H1 (cell line): Measurements from ENCODE around the gene ECPAS. TPM values are rescaled to one million over a fixed set of nuclear protein-coding genes. Genes with fewer than 3 reads are reported as not detected.

Experiments
- CTCF ChIA-PET: fragments of 300-600 bp; sonication (Branson Sonifier 250); formaldehyde crosslinking; loops from one replicate; lab custom pipeline; 2021; ENCODE audit not compliant: partially characterized antibody; lab: Charles Lee
- POLR2A ChIA-PET: fragments of 300-600 bp; sonication (Branson Sonifier 250); formaldehyde crosslinking; loops from one replicate; lab custom pipeline; 2021; ENCODE audit warnings: inconsistent platforms; ENCODE audit not compliant: partially characterized antibody; lab: Charles Lee
- DNase-seq, 2 experiments: peaks; one replicate each; pipeline versions ENCODE4 v3.0.0 to v3.0.0-alpha.2; 2010 to 2022; ENCODE audit warnings: low spot score in 2 of 2, low read depth in 1 of 2, mixed read lengths in 1 of 2
- FAIRE-seq: peaks from 2 replicates; lab custom pipeline; 2011; peaks lifted over from hg19 to GRCh38; lab: Jason Lieb, UNC
- H2AFZ ChIP-seq: 2 replicates; pipeline ENCODE4 v1.8.1; 2012; ENCODE audit warnings: low read length, inconsistent platforms
- H2AK5ac ChIP-seq: 2 replicates; pipeline ENCODE4 v1.6.1; 2013; ENCODE audit warnings: low read depth, low read length
- H2BK120ac ChIP-seq: replicated peaks from 2 replicates; pipeline ENCODE3; 2013; ENCODE audit warnings: low read depth, low read length, inconsistent platforms
- H2BK12ac ChIP-seq: 2 replicates; pipeline ENCODE4 v1.6.1; 2013; ENCODE audit warnings: low read depth, low read length
- H2BK15ac ChIP-seq: 2 replicates; pipeline ENCODE4 v1.6.1; 2013; ENCODE audit warnings: low read length
- H2BK20ac ChIP-seq: 2 replicates; pipeline ENCODE4 v1.6.1; 2013; ENCODE audit warnings: low read length
- H2BK5ac ChIP-seq: 2 replicates; pipeline ENCODE4 v1.6.1; 2013; ENCODE audit warnings: low read depth, low read length
- H3K14ac ChIP-seq: 2 replicates; pipeline ENCODE4 v1.6.1; 2013; ENCODE audit warnings: inconsistent platforms; ENCODE audit not compliant: insufficient read length
- H3K18ac ChIP-seq: 2 replicates; pipeline ENCODE4 v1.6.1; 2013; ENCODE audit warnings: low read length; ENCODE audit errors: extremely low read depth
- H3K23ac ChIP-seq: 2 replicates; pipeline ENCODE4 v1.6.1; 2013; ENCODE audit warnings: inconsistent platforms; ENCODE audit not compliant: insufficient read length
- H3K23me2 ChIP-seq: 2 replicates; pipeline ENCODE4 v1.6.1; 2013; ENCODE audit warnings: low read depth, low read length
- H3K27ac ChIP-seq: 2 replicates; pipeline ENCODE4 v1.6.1; 2011; ENCODE audit warnings: low read depth, low read length, inconsistent platforms
- H3K27me3 ChIP-seq, 4 experiments: replicated peaks in 1 of 4; 1 replicate in 1 of 4; 2 replicates in 3 of 4; pipeline versions ENCODE4 v1.6.1 to v1.8.1; 2011 to 2013; ENCODE audit warnings: low read length in 3 of 4, mild to moderate bottlenecking in 3 of 4, inconsistent platforms in 2 of 4, mixed read lengths in 2 of 4, moderate library complexity in 1 of 4; ENCODE audit not compliant: control insufficient read depth in 3 of 4, insufficient read depth in 3 of 4; ENCODE audit errors: extremely low read depth in 1 of 4
- H3K36me3 ChIP-seq, 4 experiments: 2 replicates each; pipeline versions ENCODE4 v1.6.1 to v1.8.1; 2011 to 2013; ENCODE audit warnings: mild to moderate bottlenecking in 4 of 4, low read length in 3 of 4, moderate library complexity in 2 of 4, control low read depth in 1 of 4, inconsistent platforms in 1 of 4; ENCODE audit not compliant: insufficient read depth in 4 of 4, control insufficient read depth in 2 of 4
- H3K4ac ChIP-seq: replicated peaks from 2 replicates; pipeline ENCODE3; 2013; ENCODE audit warnings: low read length, low read depth, mixed read lengths, inconsistent platforms; ENCODE audit not compliant: insufficient read length
- H3K4me1 ChIP-seq, 4 experiments: replicated peaks in 1 of 4; 1 replicate in 1 of 4; 2 replicates in 3 of 4; pipeline versions ENCODE4 v1.6.1 to v1.8.1; 2011 to 2013; ENCODE audit warnings: low read length in 3 of 4, inconsistent platforms in 2 of 4, mixed read lengths in 1 of 4; ENCODE audit not compliant: insufficient read depth in 4 of 4, control insufficient read depth in 3 of 4
- H3K4me2 ChIP-seq, 2 experiments: 2 replicates each; pipeline versions ENCODE4 v1.6.1 to v1.8.1; 2011 to 2013; ENCODE audit warnings: low read depth in 2 of 2, low read length in 2 of 2, control low read depth in 1 of 2, inconsistent platforms in 1 of 2, mild to moderate bottlenecking in 1 of 2; ENCODE audit not compliant: insufficient read depth in 1 of 2
- H3K4me3 ChIP-seq, 4 experiments: fragments of 200-600, 300-600 bp in 1 of 4; sonication (generic), shearing (Covaris generic), sonication (Bioruptor Twin) in 1 of 4; 2 replicates each; pipeline versions ENCODE4 v1.5.1 to v1.8.1; 2011 to 2016; ENCODE audit warnings: low read length in 4 of 4, low read depth in 3 of 4, control low read depth in 2 of 4, inconsistent platforms in 2 of 4, mild to moderate bottlenecking in 2 of 4, mixed read lengths in 1 of 4, moderate library complexity in 1 of 4; ENCODE audit not compliant: insufficient read depth in 2 of 4; ENCODE audit errors: extremely low read depth in 1 of 4
- H3K56ac ChIP-seq: replicated peaks from 2 replicates; pipeline ENCODE3; 2013; ENCODE audit warnings: low read depth, mild to moderate bottlenecking, mixed read lengths, low read length, inconsistent platforms; ENCODE audit not compliant: insufficient read length
- H3K79me1 ChIP-seq: 2 replicates; pipeline ENCODE4 v1.6.1; 2013; ENCODE audit warnings: low read depth, low read length, control low read depth
- H3K79me2 ChIP-seq, 2 experiments: 2 replicates each; pipeline versions ENCODE4 v1.6.1 to v1.8.1; 2012 to 2013; ENCODE audit warnings: low read length in 2 of 2, mild to moderate bottlenecking in 2 of 2, inconsistent platforms in 1 of 2; ENCODE audit not compliant: insufficient read depth in 2 of 2, control insufficient read depth in 1 of 2
- H3K9ac ChIP-seq, 4 experiments: replicated peaks in 1 of 4; 1 replicate in 1 of 4; 2 replicates in 3 of 4; pipeline versions ENCODE4 v1.6.1 to v1.8.1; 2011 to 2013; ENCODE audit warnings: low read depth in 3 of 4, low read length in 3 of 4, control low read depth in 2 of 4, mild to moderate bottlenecking in 2 of 4, moderate library complexity in 2 of 4, inconsistent platforms in 1 of 4; ENCODE audit errors: extremely low read depth in 1 of 4
- H3K9me3 ChIP-seq, 2 experiments: 2 replicates each; pipeline versions ENCODE4 v1.6.1 to v1.8.1; 2012 to 2013; ENCODE audit warnings: mild to moderate bottlenecking in 2 of 2, moderate library complexity in 2 of 2, control low read depth in 1 of 2, inconsistent platforms in 1 of 2, low read depth in 1 of 2, low read length in 1 of 2, mixed read lengths in 1 of 2; ENCODE audit not compliant: insufficient read depth in 2 of 2
- H4K20me1 ChIP-seq, 2 experiments: replicated peaks in 1 of 2; 2 replicates each; pipeline versions ENCODE3 to v1.8.1; 2011 to 2013; ENCODE audit warnings: inconsistent platforms in 2 of 2, low read length in 2 of 2, mild to moderate bottlenecking in 1 of 2; ENCODE audit not compliant: insufficient read depth in 2 of 2, control insufficient read depth in 1 of 2
- H4K5ac ChIP-seq: 2 replicates; pipeline ENCODE4 v1.6.1; 2013; ENCODE audit warnings: low read length, low read depth, mixed read lengths, inconsistent platforms; ENCODE audit not compliant: insufficient read length
- H4K8ac ChIP-seq: 2 replicates; pipeline ENCODE4 v1.8.0; 2013; ENCODE audit warnings: mild to moderate bottlenecking, moderate library complexity, low read length, inconsistent platforms; ENCODE audit not compliant: insufficient read depth; ENCODE audit errors: extremely low read depth
- H4K91ac ChIP-seq: replicated peaks from 2 replicates; pipeline ENCODE3; 2013; ENCODE audit warnings: low read length, mixed read lengths, inconsistent platforms; ENCODE audit not compliant: insufficient read length
- EP300 ChIP-seq, 2 experiments: IDR thresholded peaks; 1 replicate in 1 of 2; 2 replicates in 1 of 2; pipeline ENCODE4 v1.6.1; 2011 to 2012; ENCODE audit warnings: low read depth in 2 of 2, low read length in 2 of 2, mild to moderate bottlenecking in 2 of 2, borderline replicate concordance in 1 of 2, inconsistent platforms in 1 of 2, moderate library complexity in 1 of 2
- JUN ChIP-seq: IDR thresholded peaks from 2 replicates; pipeline ENCODE4 v1.6.1; 2011; ENCODE audit warnings: low read depth, mild to moderate bottlenecking, improper control_type of control experiment, low read length
- JUND ChIP-seq: IDR thresholded peaks from 2 replicates; pipeline ENCODE4 v1.6.1; 2011; ENCODE audit warnings: mild to moderate bottlenecking, improper control_type of control experiment, low read length
- KDM4A ChIP-seq: IDR thresholded peaks from one replicate; pipeline ENCODE4 v1.7.1; 2012; ENCODE audit warnings: low read depth, mild to moderate bottlenecking, moderate library complexity, low read length, inconsistent platforms; ENCODE audit not compliant: severe bottlenecking
- NANOG ChIP-seq: IDR thresholded peaks from 2 replicates; pipeline ENCODE4 v1.6.1; 2011; ENCODE audit warnings: low read length, low read depth, mild to moderate bottlenecking, inconsistent platforms; ENCODE audit not compliant: insufficient read depth, poor library complexity, severe bottlenecking
- POU5F1 ChIP-seq: IDR thresholded peaks from 2 replicates; pipeline ENCODE4 v1.6.1; 2011; ENCODE audit warnings: low read depth, mild to moderate bottlenecking, low read length, moderate library complexity
- SAP30 ChIP-seq: fragments of 300-600 bp; sonication (generic); IDR thresholded peaks from 2 replicates; pipeline ENCODE4 v1.7.1; 2012; ENCODE audit warnings: low read length, moderate library complexity, mild to moderate bottlenecking, inconsistent platforms; ENCODE audit not compliant: insufficient read depth, insufficient replicate concordance
- SUZ12 ChIP-seq: fragments of 200-600 bp; sonication (generic); IDR thresholded peaks from 2 replicates; pipeline ENCODE4 v1.6.1; 2012; ENCODE audit warnings: mild to moderate bottlenecking, inconsistent platforms, low read length, moderate library complexity, mixed read lengths
- YY1 ChIP-seq: IDR thresholded peaks from 2 replicates; pipeline ENCODE4 v1.6.1; 2011; ENCODE audit warnings: low read depth, mild to moderate bottlenecking, low read length
- whole genome bisulfite sequencing, 2 experiments: shearing (Covaris generic) in 1 of 2; methylation state at CpG; one replicate each; pipeline versions ENCODE4 v1.1.6 to v1.1.7; 2013 to 2015; ENCODE audit warnings: low lambda C conversion rate in 2 of 2, mixed read lengths in 2 of 2, inconsistent platforms in 1 of 2, low coverage in 1 of 2, missing lambda C conversion rate in 1 of 2; ENCODE audit not compliant: insufficient replicate concordance in 2 of 2, insufficient coverage in 1 of 2, insufficient read length in 1 of 2; ENCODE audit errors: extremely low coverage in 1 of 2, missing lambda C conversion rate in 1 of 2; 5-methylcytosine and 5-hydroxymethylcytosine counted together
- polyA plus RNA-seq, 7 experiments: library from polyadenylated mRNA; depleted of rRNA in 3 of 7; stranded (reverse) in 5 of 7; unstranded in 2 of 7; fragments of >200 nt in 5 of 7; fragments of 200-250 nt in 2 of 7; gene quantifications; 1 replicate in 5 of 7; 2 replicates in 1 of 7; 4 replicates in 1 of 7; pipeline versions ENCODE4 v1.2.1 to v1.2.3, GENCODE V29; 2011 to 2013; ENCODE audit warnings: missing spikeins in 2 of 7, mixed read lengths in 2 of 7
- total RNA-seq: library from RNA; stranded (reverse); fragmentation: NEBNext Ultra II Directional; extraction: Animal tissue kit (Norgen Biotek cat#: 25700); gene quantifications from 2 replicates; pipeline ENCODE4 v1.2.1, GENCODE V29; 2021

Gene ECPAS
- total and polyA plus RNA-seq, 2 of the 8 experiments (the other 6 are each of a cell fraction or from before 2014, with no cell fraction given): 20.9 to 131 TPM

DNA sequence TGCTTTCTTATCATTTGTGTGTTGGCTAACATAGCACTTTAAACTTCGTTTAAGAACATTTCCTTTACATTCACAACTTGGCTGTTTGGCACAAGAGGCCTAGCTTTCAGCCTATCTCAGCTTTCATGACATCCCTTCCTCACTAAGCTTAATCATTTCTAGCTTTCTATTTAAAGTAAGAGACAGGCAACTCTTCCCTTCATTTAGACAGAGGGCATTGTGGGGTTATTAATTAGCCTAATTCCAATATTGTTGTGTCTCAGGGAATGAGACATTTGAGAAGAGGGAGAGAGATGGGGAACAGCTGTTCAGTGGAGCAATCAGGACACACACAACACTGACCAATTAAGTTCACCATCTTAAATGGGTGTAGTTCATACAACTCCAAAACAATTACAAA, 103.2 kb downstream of the ECPAS start:
- Histone ChIP-seq H4K20me1 (no peaks in the 10 kb centered on the region), H3K36me3 (peaks cover 3 to 47% (median 19%) of the 10 kb centered on the region in 4 experiments; a peak in 6 of 8 replicates), H3K79me1 (no peaks in the 10 kb centered on the region), H2BK5ac (no peak overlapping the region), H3K4me1 (no peaks in the 10 kb centered on the region), H3K4me3 (no peak overlapping the region), H3K56ac (no peak overlapping the region), H3K9me3 (no peaks in the 10 kb centered on the region), H3K18ac (no peak overlapping the region), H3K23ac (no peak overlapping the region), H4K91ac (no peak overlapping the region), H2BK15ac (no peak overlapping the region), H4K5ac (no peak overlapping the region), H4K8ac (no peak overlapping the region), H2BK20ac (no peak overlapping the region), H2BK120ac (no peak overlapping the region), H3K79me2 (no peaks in the 10 kb centered on the region), H2BK12ac (no peak overlapping the region), H3K9ac (no peak overlapping the region), H3K27ac (no peak overlapping the region), H3K4ac (no peak overlapping the region), H2AK5ac (no peak overlapping the region), H3K14ac (no peak overlapping the region), H3K27me3 (no peaks in the 10 kb centered on the region), H3K23me2 (no peaks in the 10 kb centered on the region; the same call in 1 of the 2 replicates), H2AFZ (no peak overlapping the region), H3K4me2 (no peak overlapping the region)
- ChIA-PET CTCF (interaction anchor here (1.3 kb wide), 1 partner anchor 19 kb away, joined by 3 read pairs; no protein-coding TSS in a partner anchor), POLR2A (interaction anchor here (0.9 kb wide), 1 partner anchor 20 kb away, joined by 3 read pairs; no protein-coding TSS in a partner anchor)
- DNase-seq (no peak), FAIRE-seq (no peak)
- TF ChIP-seq KDM4A: no peak
- no peak for TF ChIP-seq EP300 (IDR thresholded peaks at IDR 0.05; ENCODE audit: borderline replicate concordance in 1 of 2, low read depth in 2 of 2, low read length in 2 of 2)
- TF ChIP-seq JUN: no peak
- TF ChIP-seq JUND: no peak
- TF ChIP-seq YY1: no peak
- no peak for TF ChIP-seq SUZ12
- TF ChIP-seq POU5F1: no peak
- TF ChIP-seq NANOG: no peak
- TF ChIP-seq SAP30: no peak
- WGBS, 2 experiments: 90% methylated on average over 1 of the region's 1 CpG; no CpG with 5 or more reads in 1 of the 2 experiments
